ENCODE data around the gene DRC7. TPM values are rescaled to one million over a fixed set of nuclear protein-coding genes. Genes with fewer than 3 reads are reported as not detected.

The DRC7 gene
- total and polyA plus RNA-seq, 8 donors, result not detected

- DNase-seq, result no peak
- H3K4me3 ChIP-seq, result no peak overlapping the region
- H3K9me3 ChIP-seq, result no peaks in the 10 kb centered on the region
- 91 to 96% (median 94%) methylated on average over 17 of the region's 17 CpGs for WGBS, 5 donors
- H3K4me1 ChIP-seq, result peaks cover 0 to 8% (median 0%) of the 10 kb centered on the region in 4 donors
- TF ChIP-seq, protein P1, sequence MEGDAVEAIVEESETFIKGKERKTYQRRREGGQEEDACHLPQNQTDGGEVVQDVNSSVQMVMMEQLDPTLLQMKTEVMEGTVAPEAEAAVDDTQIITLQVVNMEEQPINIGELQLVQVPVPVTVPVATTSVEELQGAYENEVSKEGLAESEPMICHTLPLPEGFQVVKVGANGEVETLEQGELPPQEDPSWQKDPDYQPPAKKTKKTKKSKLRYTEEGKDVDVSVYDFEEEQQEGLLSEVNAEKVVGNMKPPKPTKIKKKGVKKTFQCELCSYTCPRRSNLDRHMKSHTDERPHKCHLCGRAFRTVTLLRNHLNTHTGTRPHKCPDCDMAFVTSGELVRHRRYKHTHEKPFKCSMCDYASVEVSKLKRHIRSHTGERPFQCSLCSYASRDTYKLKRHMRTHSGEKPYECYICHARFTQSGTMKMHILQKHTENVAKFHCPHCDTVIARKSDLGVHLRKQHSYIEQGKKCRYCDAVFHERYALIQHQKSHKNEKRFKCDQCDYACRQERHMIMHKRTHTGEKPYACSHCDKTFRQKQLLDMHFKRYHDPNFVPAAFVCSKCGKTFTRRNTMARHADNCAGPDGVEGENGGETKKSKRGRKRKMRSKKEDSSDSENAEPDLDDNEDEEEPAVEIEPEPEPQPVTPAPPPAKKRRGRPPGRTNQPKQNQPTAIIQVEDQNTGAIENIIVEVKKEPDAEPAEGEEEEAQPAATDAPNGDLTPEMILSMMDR (IDR thresholded peaks at IDR 0.05), result no peak
- TF ChIP-seq POLR2A (IDR thresholded peaks at IDR 0.05) (no peak), EP300 (IDR thresholded peaks at IDR 0.05) (no peak), POLR2AphosphoS5 (IDR thresholded peaks at IDR 0.05) (no peak)
- intact Hi-C loops (cut with DNase I; ENCODE audit: low total_unique reads), result no loop called here
- no peak overlapping the region for H3K27ac ChIP-seq
- no peaks in the 10 kb centered on the region for H3K27me3 ChIP-seq
- peaks cover 41 to 100% (median 87%) of the 10 kb centered on the region in 4 donors for H3K36me3 ChIP-seq
Measured at GRCh38 chr16:57765160-57765728, 70.6 kb downstream of the DRC7 start.

DNA sequence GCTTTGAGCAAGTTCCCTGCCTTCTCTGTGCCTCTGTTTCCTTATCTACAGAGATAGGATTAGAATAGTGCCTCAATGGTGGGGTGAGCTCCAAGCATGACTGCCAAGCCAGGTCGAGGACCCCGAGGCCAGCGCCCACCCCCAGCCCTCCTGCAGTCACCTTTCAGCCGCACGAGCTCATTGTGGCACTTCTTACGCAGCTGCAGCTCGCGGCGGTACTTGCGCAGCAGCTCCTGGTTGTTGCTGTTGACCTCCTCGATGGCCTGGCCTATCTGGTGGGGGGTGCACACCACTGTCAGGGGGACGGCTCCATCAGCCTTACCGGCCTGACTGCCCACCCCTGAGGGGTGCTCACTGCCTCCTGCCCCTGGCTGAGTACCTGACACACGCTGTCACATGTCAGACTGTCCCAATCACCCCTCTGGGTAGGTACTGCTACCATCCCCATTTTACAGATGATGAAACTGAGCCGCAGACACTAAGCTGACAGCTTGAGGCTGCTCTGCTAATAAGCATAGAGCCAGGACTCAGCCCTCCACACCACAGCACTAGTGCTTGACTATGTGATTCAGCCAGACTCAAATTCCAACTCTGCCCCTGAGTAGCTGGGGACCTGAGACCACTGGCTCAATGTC is 72.2 kb downstream of the DRC7 start:
- TF ChIP-seq, protein P1 (IDR thresholded peaks at IDR 0.05), result no peak
- TF ChIP-seq POLR2AphosphoS5 (IDR thresholded peaks at IDR 0.05), result no peak
- no peak for TF ChIP-seq EP300 (IDR thresholded peaks at IDR 0.05)
- no peak overlapping the region for H3K4me3 ChIP-seq
- H3K4me1 ChIP-seq, result peaks cover 0 to 8% (median 0%) of the 10 kb centered on the region in 4 donors
- peaks cover 50 to 99% (median 87%) of the 10 kb centered on the region in 4 donors for H3K36me3 ChIP-seq
- 89 to 92% (median 91%) methylated on average over 10 to 15 of the region's 15 CpGs for WGBS, 5 donors
- intact Hi-C loops (cut with DNase I; ENCODE audit: low total_unique reads), result no loop called here
- no peak for DNase-seq
- H3K27me3 ChIP-seq, result no peaks in the 10 kb centered on the region
- H3K9me3 ChIP-seq, result no peaks in the 10 kb centered on the region
- no peak overlapping the region for H3K27ac ChIP-seq

GRCh38 chr16:57769541-57770145 is 75.0 kb downstream of the DRC7 start:
- no peaks in the 10 kb centered on the region for H3K27me3 ChIP-seq
- no peak for DNase-seq
- TF ChIP-seq, protein P1 (IDR thresholded peaks at IDR 0.05), result no peak
- TF ChIP-seq POLR2A (IDR thresholded peaks at IDR 0.05) (no peak), EP300 (IDR thresholded peaks at IDR 0.05) (no peak), POLR2AphosphoS5 (IDR thresholded peaks at IDR 0.05) (no peak)
- H3K4me3 ChIP-seq, result no peak overlapping the region
- H3K27ac ChIP-seq, result no peak overlapping the region
- WGBS, 5 donors, result 89 to 95% (median 92%) methylated on average over 10 to 22 of the region's 22 CpGs
- peaks cover 0 to 2% (median 0%) of the 10 kb centered on the region in 4 donors for H3K4me1 ChIP-seq
- intact Hi-C loops (cut with DNase I; ENCODE audit: low total_unique reads), result no loop called here
- H3K9me3 ChIP-seq, result no peaks in the 10 kb centered on the region
- peaks cover 39 to 89% (median 73%) of the 10 kb centered on the region in 4 donors for H3K36me3 ChIP-seq

GRCh38 chr16:57770361-57770760 is 75.8 kb downstream of the DRC7 start:
- H3K27ac ChIP-seq, result no peak overlapping the region
- H3K9me3 ChIP-seq, result no peaks in the 10 kb centered on the region
- no peaks in the 10 kb centered on the region for H3K27me3 ChIP-seq
- TF ChIP-seq EP300 (IDR thresholded peaks at IDR 0.05) (no peak), POLR2A (IDR thresholded peaks at IDR 0.05) (no peak), POLR2AphosphoS5 (IDR thresholded peaks at IDR 0.05) (no peak)
- TF ChIP-seq, protein P1 (IDR thresholded peaks at IDR 0.05), result no peak
- DNase-seq, result no peak
- 93 to 98% (median 94%) methylated on average over 9 to 15 of the region's 15 CpGs for whole genome bisulfite sequencing, 5 donors
- H3K36me3 ChIP-seq, result peaks cover 40 to 88% (median 72%) of the 10 kb centered on the region in 4 donors
- H3K4me3 ChIP-seq, result no peak overlapping the region
- no peaks in the 10 kb centered on the region for H3K4me1 ChIP-seq
- intact Hi-C loops (cut with DNase I; ENCODE audit: low total_unique reads), result no loop called here
